Spleen (tissue), 11 donors: ENCODE measurements around the gene VPS54. TPM values are rescaled to one million over a fixed set of nuclear protein-coding genes. Genes with fewer than 3 reads are reported as not detected.

Experiments used
- DNase-seq: peaks from one replicate; pipeline ENCODE4 v3.0.0-alpha.2; 2020
- H3K27ac ChIP-seq, 8 donors: fragments of 200-600 bp; sonication (generic) in 7 of 8; 1 replicate in 4 of 8; 2 replicates in 4 of 8; pipeline versions ENCODE4 v1.5.0 to v1.8.0; 2016 to 2021; ENCODE audit warnings: inconsistent platforms in 4 of 8, mild to moderate bottlenecking in 4 of 8, moderate library complexity in 1 of 8
- H3K27me3 ChIP-seq, 7 donors: fragments of 200-600 bp; sonication (generic) in 6 of 7; replicated peaks in 1 of 7; 1 replicate in 4 of 7; 2 replicates in 3 of 7; pipeline versions ENCODE4 v1.5.0 to v1.8.0; 2016 to 2021; ENCODE audit warnings: inconsistent platforms in 3 of 7, mild to moderate bottlenecking in 1 of 7
- H3K36me3 ChIP-seq, 6 donors: fragments of 200-600 bp; sonication (generic) in 5 of 6; 1 replicate in 4 of 6; 2 replicates in 2 of 6; pipeline versions ENCODE4 v1.5.0 to v1.8.0; 2016 to 2021; ENCODE audit warnings: inconsistent platforms in 2 of 6
- H3K4me1 ChIP-seq, 6 donors: fragments of 200-600 bp; sonication (generic) in 5 of 6; 1 replicate in 3 of 6; 2 replicates in 3 of 6; pipeline versions ENCODE4 v1.5.0 to v1.8.0; 2016 to 2021; ENCODE audit warnings: inconsistent platforms in 3 of 6
- H3K4me3 ChIP-seq, 8 donors: fragments of 200-600 bp; sonication (generic) in 7 of 8; 1 replicate in 4 of 8; 2 replicates in 4 of 8; pipeline versions ENCODE4 v1.5.0 to v1.8.0; 2016 to 2021; ENCODE audit warnings: inconsistent platforms in 4 of 8, mild to moderate bottlenecking in 4 of 8, moderate library complexity in 2 of 8
- H3K9me3 ChIP-seq, 8 donors: fragments of 200-600 bp; sonication (generic) in 7 of 8; 1 replicate in 4 of 8; 2 replicates in 4 of 8; pipeline versions ENCODE4 v1.5.0 to v1.8.0; 2016 to 2021; ENCODE audit warnings: inconsistent platforms in 4 of 8
- CTCF ChIP-seq, 11 experiments: fragments of 200-600 bp in 7 of 11; fragments of 450-650 bp in 4 of 11; sonication (generic) in 4 of 11; IDR thresholded peaks in 8 of 11; conservative IDR thresholded peaks in 3 of 11; 1 replicate in 7 of 11; 2 replicates in 4 of 11; pipeline versions ENCODE4 v1.4.0 to v1.8.0; 2016 to 2021; ENCODE audit warnings: antibody characterized with exemption in 11 of 11, inconsistent platforms in 4 of 11, mild to moderate bottlenecking in 1 of 11
- POLR2A ChIP-seq, 3 donors: fragments of 450-650 bp; IDR thresholded peaks; one replicate each; pipeline ENCODE4 v1.5.1; 2017; ENCODE audit warnings: antibody characterized with exemption in 3 of 3, mild to moderate bottlenecking in 1 of 3
- POLR2AphosphoS5 ChIP-seq, 3 donors: sonication (generic); formaldehyde crosslinking; IDR thresholded peaks; one replicate each; pipeline ENCODE4 v1.5.1; 2017; ENCODE audit warnings: antibody characterized with exemption in 3 of 3
- WGBS, 5 donors: extraction: QIAGEN DNeasy Blood & Tissue Kit in 3 of 5; methylation state at CpG; one replicate each; pipeline versions ENCODE4 v1.1.5 to v1.1.7; 2013 to 2018; 5-methylcytosine and 5-hydroxymethylcytosine counted together
- intact Hi-C: fragments of 100-400 bp; cut with DNase I; formaldehyde crosslinking; loops from one replicate; pipeline ENCODE4 v1.15.0; 2023; ENCODE audit warnings: low total_unique reads
- polyA plus RNA-seq, 3 donors: library from polyadenylated mRNA; stranded (reverse); fragments of 200-250 nt; gene quantifications; one replicate each; pipeline ENCODE4 v1.2.1, GENCODE V29; 2013
- total RNA-seq, 7 donors: library from RNA; depleted of rRNA in 3 of 7; stranded (reverse); fragments of >200 nt in 3 of 7; fragmentation: NEBNext Ultra II Directional in 4 of 7; extraction: Animal tissue kit (Norgen Biotek cat#: 25700) in 4 of 7; gene quantifications; one replicate each; pipeline versions ENCODE4 v1.1.0 to v1.2.1, GENCODE V29; 2016 to 2021
- donor health status: healthy with polysubstance abuse.
- donor health status: DM: no; HTN: no; CAD: no; lungs with moderate emphysema.
- donor health status: DM: no; HTN: no; CAD: no.
- donor health status: Bipolar disorder and iron deficiency.
- donor health status: healthy.
- donor health status: DM: no; HTN: no; CAD: no.
- donor health status: DM: yes; HTN: yes; CAD: no.

Gene VPS54
- total and polyA plus RNA-seq, 10 donors, result 9.2 to 31.3 (median 23.8) TPM

- Histone ChIP-seq H3K4me3 (no peak overlapping the region), H3K36me3 (no peaks in the 10 kb centered on the region), H3K27me3 (no peaks in the 10 kb centered on the region), H3K4me1 (peaks cover 20 to 48% (median 42%) of the 10 kb centered on the region in 6 donors), H3K9me3 (no peaks in the 10 kb centered on the region), H3K27ac (peak overlapping the region in 7 of 8 donors; percentile 31 to 98 (median 96))
- DNase-seq, result no peak
- 16 to 23% (median 20%) methylated on average over 2 of the region's 2 CpGs for WGBS, 5 donors
- TF ChIP-seq POLR2A (IDR thresholded peaks at IDR 0.05), result peak in 1 of 3 donors; percentile 9
- no peak for TF ChIP-seq POLR2AphosphoS5 (IDR thresholded peaks at IDR 0.05)
- TF ChIP-seq CTCF (IDR thresholded peaks at IDR 0.05 in 8 of 11, conservative IDR thresholded peaks at IDR 0.05 in 3 of 11), result no peak
- intact Hi-C loops, result no loop called here
Observed at GRCh38 chr2:64021578-64021977, 2.4 kb upstream of the VPS54 start.

GRCh38 chr2:64019975-64020528 lies 824 bp upstream of the VPS54 start:
- TF ChIP-seq POLR2AphosphoS5 (IDR thresholded peaks at IDR 0.05), result no peak
- no peak for TF ChIP-seq POLR2A (IDR thresholded peaks at IDR 0.05)
- no peak for TF ChIP-seq CTCF (IDR thresholded peaks at IDR 0.05 in 8 of 11, conservative IDR thresholded peaks at IDR 0.05 in 3 of 11)
- H3K4me3 ChIP-seq, result peak overlapping the region in 6 of 8 donors; percentile 56 to 83 (median 60)
- H3K4me1 ChIP-seq, result peaks cover 20 to 63% (median 54%) of the 10 kb centered on the region in 6 donors
- H3K9me3 ChIP-seq, result no peaks in the 10 kb centered on the region
- DNase-seq, result no peak
- no peaks in the 10 kb centered on the region for H3K36me3 ChIP-seq
- intact Hi-C loops, result no loop called here
- H3K27me3 ChIP-seq, result no peaks in the 10 kb centered on the region
- peak overlapping the region; percentile 87 to 98 (median 96) for H3K27ac ChIP-seq

- intact Hi-C loops, result no loop called here
- H3K4me1 ChIP-seq, result peaks cover 20 to 76% (median 58%) of the 10 kb centered on the region in 6 donors
- H3K27ac ChIP-seq, result peak overlapping the region; percentile 87 to 98 (median 96)
- 0 to 2% (median 0%) methylated on average over 27 to 38 of the region's 38 CpGs for WGBS, 5 donors
- TF ChIP-seq POLR2AphosphoS5 (IDR thresholded peaks at IDR 0.05), result no peak
- H3K27me3 ChIP-seq, result no peaks in the 10 kb centered on the region
- no peak for DNase-seq
- no peaks in the 10 kb centered on the region for H3K36me3 ChIP-seq
- H3K4me3 ChIP-seq, result peak overlapping the region; percentile 37 to 83 (median 58)
- H3K9me3 ChIP-seq, result no peaks in the 10 kb centered on the region
Observed at GRCh38 chr2:64018701-64019082, 536 bp downstream of the VPS54 start.

GRCh38 chr2:64017811-64018700 lies 1.2 kb downstream of the VPS54 start:
- Histone ChIP-seq H3K9me3 (no peaks in the 10 kb centered on the region), H3K4me3 (peak overlapping the region; percentile 37 to 83 (median 58)), H3K27ac (peak overlapping the region; percentile 87 to 98 (median 96)), H3K36me3 (no peaks in the 10 kb centered on the region), H3K27me3 (no peaks in the 10 kb centered on the region), H3K4me1 (peaks cover 20 to 77% (median 59%) of the 10 kb centered on the region in 6 donors)
- no peak for DNase-seq
- TF ChIP-seq CTCF (IDR thresholded peaks at IDR 0.05 in 8 of 11, conservative IDR thresholded peaks at IDR 0.05 in 3 of 11) (no peak), POLR2A (IDR thresholded peaks at IDR 0.05) (no peak), POLR2AphosphoS5 (IDR thresholded peaks at IDR 0.05) (no peak)
- WGBS, 5 donors, result 15 to 22% (median 20%) methylated on average over 22 of the region's 22 CpGs
- intact Hi-C loops, result no loop called here
